NCI-H1105 (cell line): ENCODE data around the gene OR2D2.
"Not testable (repeated sequence)": the region's sequence is repeated elsewhere in the genome, so short reads cannot be mapped to it uniquely, and the experiment has no call there.

ENCODE experiments used
- DNase-seq: peaks from one replicate; lab custom pipeline; 2025; lab: John Stamatoyannopoulos, UW

Gene OR2D2

DNA sequence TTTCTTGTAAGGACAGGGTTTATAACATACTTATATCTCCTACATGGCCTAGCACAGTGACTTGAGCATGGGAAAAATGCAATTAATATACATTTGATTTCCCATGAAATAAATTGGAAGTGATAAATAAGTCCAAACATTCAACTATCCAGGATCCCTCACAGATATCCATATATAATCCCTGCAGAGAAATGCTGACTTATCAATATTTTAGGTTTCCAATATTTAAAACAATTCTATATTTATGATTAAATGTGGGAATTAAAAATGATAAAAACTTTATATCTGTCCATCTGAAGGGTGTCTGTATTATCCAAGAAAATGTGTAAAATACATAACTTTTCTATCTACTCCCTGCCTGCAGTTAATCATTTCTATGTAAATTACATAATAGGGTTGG is 9.5 kb downstream of the OR2D2 start:
- DNase-seq = no peak

DNA sequence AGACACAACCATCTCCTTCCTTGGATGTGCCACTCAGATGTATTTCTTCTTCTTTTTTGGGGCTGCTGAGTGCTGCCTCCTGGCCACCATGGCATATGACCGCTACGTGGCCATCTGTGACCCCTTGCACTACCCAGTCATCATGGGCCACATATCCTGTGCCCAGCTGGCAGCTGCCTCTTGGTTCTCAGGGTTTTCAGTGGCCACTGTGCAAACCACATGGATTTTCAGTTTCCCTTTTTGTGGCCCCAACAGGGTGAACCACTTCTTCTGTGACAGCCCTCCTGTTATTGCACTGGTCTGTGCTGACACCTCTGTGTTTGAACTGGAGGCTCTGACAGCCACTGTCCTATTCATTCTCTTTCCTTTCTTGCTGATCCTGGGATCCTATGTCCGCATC is 15.4 kb downstream of the OR2D2 start:
- no peak for DNase-seq

DNA sequence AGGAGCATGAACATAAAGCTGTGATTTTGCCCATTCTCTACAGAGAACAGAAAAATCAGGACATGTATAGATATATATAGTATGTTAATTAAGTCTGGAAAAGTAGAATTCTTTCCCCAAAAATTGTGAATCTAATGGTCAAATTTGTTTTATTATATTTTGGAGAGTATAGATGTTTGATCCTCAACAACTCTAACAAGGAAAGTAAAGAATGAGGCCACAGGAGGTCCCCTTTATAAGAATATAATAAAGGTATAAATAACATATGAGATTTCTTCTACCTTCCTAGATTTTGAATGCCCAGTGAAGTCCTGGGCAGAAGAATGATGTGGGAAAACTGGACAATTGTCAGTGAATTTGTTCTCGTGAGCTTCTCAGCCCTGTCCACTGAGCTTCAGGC is 16.0 kb downstream of the OR2D2 start, which contains the start of gene OR10A4:
Gene OR10A4, plus strand, starts transcription at position 301 of the 400 bp plus-strand sequence. Its CDS starts 23 bp downstream, at position 324.
- no peak for DNase-seq

DNA sequence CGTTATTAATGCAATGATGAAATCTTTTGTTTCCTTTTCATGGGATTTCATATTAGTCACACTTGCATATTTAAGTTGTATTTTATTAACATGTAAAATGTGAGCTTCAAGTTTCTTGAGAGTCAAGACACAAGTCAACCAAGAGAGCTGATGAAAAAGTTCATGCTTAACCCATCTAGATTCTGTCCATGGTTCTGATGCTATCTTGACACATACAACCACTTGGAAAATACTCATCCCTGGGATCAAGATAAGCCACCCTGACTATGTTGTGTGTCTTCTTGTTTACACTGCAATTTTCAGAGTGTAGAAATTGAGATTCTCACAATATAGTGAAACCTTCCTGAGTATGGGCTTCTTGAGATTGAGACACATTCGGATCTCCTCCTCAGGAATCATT is 16.5 kb downstream of the OR2D2 start:
- no peak for DNase-seq

DNA sequence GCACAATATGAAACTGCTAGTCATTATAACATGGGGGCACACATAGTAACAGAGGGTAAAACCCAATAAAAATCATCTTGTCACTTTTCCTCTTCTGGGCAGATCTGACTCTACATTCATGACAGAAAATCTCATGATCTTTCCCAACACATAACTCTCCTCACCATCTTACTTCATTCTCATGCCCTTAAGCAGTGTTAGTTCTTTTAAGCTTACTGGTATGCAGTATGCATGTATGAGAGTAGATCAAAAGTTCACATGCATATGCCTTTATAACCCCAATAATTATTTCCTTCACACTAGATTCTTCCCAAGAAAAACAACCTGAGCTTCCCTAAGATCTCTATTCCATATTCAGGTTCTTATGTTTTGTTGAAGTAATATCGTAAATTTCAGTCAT is 21.0 kb downstream of the OR2D2 start:
- DNase-seq = no peak

DNA sequence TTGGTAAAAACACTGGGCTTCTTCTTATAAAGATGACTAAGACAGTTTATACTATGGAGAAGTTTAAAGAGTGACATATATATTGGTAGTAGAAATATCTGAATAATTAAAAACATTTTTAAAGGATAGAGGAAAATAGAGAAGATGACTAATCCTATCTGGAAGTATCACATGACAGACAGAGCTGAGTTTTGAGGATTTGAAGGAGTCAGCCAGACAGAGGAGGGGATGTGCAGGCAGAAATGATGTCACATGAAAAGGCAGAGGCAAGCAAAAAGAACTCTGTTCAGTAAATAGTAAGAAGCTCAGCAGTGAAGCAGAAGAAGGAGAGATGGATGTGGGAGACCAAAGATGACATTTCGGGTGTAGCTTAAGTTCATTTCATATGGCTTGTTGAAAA is 27.9 kb downstream of the OR2D2 start:
- DNase-seq = no peak

DNA sequence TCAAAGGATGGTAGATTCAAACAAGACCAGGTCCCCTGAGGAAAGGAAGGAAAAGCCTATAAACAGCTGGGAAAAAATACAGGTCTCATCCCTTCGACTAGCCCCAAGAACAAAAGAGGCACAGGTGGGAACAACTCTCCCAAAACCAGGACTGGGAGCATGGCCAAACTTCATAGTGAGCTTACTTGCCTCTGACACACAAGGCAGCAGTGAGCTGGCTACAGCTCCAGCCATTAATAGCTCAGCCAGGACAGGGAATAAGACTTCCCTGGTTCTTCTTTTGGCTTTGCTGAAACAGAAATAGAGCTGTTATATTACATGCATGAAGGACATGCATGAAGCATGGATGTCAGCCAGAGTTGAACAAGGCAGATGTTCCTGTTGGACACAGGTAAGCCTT is 29.3 kb downstream of the OR2D2 start, which contains the start of gene OR10A2:
Gene OR10A2, plus strand, starts transcription at position 97 of the 400 bp plus-strand sequence. CDS start 6,698 bp downstream, outside the sequence.
- peak; percentile 22 for DNase-seq

DNA sequence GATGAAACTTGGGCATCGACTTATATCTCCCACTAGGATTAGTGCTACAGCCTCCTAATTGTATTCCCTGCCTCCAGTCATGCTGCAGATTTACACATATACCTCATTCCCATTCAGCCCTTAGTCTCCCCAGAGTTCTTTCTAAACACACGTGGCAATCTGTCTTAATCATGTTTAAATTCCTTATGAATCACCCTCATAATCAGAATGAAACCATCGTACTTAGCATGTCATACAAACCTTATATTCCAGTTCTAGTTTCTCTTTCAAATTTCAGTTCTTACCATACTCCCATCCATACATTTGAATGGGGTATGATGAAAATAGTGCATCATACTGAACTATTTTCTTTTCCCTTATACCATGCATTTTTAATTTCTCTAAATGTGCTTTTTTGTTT is 35.4 kb downstream of the OR2D2 start:
- DNase-seq = no peak

DNA sequence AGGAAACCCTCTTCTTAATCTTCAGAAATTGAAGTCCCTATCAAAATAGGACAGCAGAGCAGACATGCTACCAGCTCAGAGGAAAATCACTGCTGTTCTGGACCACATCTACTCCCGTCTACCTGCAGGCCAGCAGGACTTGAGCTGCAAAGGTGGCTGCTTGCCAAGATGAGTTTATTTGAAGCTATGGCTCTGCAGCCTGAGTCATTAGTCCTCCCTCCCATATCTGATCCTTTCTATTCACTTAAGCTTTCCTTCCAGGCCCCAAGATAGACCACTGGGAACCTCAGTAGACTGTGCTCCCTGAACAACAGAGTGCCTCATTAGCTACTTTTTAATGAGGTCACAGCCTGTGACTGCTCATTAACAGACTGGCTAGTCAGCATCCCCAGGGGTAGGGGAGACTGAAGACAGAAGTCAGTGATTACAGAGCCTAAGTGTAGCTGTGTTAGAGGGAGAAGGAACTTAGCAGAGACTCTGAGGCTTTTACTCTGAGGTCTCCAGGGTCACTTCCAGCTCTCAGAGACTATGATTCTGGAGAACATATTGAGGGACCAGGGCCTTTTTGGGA is 36.2 kb downstream of the OR2D2 start:
- DNase-seq = no peak

DNA sequence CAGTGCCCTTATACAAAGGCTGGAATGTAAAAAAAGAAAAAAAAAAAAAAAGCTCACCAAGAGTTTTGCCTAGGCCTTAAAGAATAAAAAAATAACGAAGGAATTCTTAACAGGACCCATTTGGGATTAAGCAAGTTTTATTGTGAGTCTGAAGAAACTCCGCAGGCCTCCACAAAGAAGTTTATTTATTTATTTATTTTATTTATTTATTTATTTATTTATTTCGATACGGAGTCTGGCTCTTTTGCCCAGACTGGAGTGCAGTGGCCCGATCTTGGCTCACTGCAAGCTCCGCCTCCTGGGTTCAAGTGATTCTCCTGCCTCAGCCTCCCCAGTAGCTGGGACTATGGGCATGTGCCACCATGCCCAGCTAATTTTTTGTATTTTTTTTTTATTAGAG is 37.5 kb downstream of the OR2D2 start:
- DNase-seq = not testable (repeated sequence)

DNA sequence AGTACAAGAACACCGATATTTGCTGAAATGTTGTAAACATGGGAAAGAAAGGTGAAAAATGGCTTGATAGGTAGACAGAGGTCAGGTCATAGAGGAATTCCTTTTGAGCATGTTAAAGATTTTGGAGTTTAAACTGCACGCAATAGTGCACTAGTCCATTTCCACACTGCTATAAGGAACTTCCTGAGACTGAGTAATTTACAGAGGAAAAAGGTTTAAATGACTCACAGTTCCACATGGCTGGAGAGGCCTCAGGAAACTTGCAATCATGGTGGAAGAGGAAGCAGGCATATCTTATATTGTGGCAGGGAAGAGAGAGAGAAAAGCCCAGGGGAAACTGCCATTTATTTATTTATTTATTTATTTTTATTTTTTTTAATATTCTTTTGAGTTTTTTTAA is 41.8 kb downstream of the OR2D2 start:
- DNase-seq = no peak

DNA sequence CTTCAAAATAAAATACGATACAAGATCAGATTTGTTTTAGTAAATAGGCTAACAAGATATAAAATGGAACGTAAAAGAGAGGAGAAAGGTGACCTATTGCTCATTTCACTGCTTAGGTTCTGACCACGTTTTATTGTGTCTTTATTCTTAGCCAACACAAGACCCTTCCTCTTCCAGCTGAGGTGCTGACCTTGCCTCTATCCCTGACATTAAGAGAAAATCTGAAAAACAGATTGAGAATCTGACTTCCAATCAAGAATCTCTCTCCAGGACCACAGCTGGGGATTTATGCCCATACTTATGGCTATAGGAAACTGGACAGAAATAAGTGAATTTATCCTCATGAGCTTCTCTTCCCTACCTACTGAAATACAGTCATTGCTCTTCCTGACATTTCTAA is 46.9 kb downstream of the OR2D2 start, which contains the start of gene OR10A5:
Gene OR10A5, plus strand, starts transcription at position 301 of the 400 bp plus-strand sequence. Its CDS starts 0 bp downstream, at position 301.
- no peak for DNase-seq

DNA sequence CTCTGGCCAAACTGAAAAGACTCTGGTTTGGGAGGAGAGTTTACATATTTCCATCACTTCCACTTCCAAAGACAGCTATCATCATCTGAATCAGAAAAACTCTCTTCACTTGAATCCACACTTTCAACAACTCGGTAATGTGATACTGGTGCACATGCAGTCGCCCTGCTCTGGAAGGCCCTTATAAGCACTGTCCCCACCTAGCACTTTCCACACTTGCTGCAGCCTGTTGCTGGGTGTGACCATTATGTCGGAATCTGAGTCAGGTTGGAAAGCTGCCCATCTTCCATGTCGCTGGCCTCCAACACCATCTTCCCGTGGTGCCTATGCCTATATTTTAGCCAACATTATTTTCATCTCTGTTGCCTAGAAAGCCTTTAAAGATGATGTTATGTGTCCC is 47.9 kb downstream of the OR2D2 start:
- DNase-seq = no peak

DNA sequence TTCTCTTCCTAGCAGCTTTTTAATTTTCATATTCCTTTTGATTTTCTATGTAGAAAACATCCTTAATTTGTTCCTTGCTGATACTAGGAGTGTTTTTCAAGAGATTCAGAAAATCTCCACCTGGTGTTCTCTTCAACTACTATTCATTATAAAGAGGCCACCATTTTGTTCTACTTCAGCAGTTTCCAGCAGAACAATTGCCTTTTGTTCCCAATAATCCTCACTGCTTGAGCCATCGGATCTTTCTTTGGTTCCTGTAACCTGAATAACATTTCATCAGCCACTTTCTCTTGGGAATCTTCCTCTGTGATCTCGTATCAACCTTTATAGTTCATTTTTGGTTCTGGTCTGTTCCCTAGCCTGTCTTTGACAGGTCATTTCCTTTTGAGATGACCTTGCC is 48.6 kb downstream of the OR2D2 start:
- no peak for DNase-seq

DNA sequence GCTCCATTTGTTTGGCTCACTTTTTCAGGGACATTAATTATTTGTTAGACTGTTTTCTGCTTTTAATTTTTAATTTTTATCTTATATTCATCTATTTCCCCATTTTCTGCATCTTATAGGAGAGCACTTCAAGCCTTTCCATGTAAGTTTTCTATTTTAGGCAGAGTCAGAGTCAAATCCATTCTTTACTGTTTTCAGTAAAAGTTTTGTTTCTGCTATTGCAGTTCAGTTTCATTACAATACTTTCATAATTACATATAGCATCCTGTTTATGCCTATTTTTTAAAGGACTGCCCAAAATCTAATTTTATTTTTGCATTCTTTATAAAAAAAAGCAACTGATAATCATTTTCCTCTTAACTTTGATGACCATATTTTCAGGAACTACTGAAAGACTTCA is 50.6 kb downstream of the OR2D2 start:
- DNase-seq = no peak
